ENCODE data around the gene THPO.

GRCh38 chr3:184333190-184333589, 44.8 kb downstream of the THPO start:
- no peak for TF ChIP-seq CTCF (IDR thresholded peaks at IDR 0.05; ENCODE audit: poor library complexity, severe bottlenecking)
- no peak for TF ChIP-seq EZH2 (IDR thresholded peaks at IDR 0.05; ENCODE audit: borderline replicate concordance, insufficient read depth, low read length, poor library complexity, severe bottlenecking)
- TF ChIP-seq EP300 (conservative IDR thresholded peaks at IDR 0.05; ENCODE audit: poor library complexity, severe bottlenecking) = no peak
- TF ChIP-seq TAF1 (IDR thresholded peaks at IDR 0.05; ENCODE audit: low read depth) = no peak
- TF ChIP-seq REST (IDR thresholded peaks at IDR 0.05; ENCODE audit: borderline replicate concordance) = no peak
- TF ChIP-seq POLR2AphosphoS5 (IDR thresholded peaks at IDR 0.05) = no peak
